ENCODE measurements around the gene CYP2B6.

DNA sequence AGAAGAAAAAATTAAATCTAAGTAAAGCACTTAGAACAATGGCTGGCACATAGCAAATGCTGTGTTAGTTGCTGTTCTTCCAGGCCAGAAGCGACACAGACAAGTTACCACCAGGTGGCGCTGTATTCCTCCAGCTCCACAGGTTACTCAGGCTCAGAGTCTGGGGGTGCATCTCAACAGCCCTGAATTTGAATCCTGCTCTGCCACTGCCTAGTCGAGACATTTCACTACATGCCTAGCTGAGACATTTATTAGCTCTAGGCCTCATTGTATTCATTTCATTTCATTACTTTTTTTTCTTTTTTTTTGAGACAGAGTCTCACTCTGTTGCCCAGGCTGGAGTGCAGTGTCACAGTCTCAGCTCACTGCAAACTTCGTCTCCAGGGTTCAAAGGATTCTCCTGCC, 16.4 kb upstream of the CYP2B6 start:
- TF ChIP-seq, protein P1, sequence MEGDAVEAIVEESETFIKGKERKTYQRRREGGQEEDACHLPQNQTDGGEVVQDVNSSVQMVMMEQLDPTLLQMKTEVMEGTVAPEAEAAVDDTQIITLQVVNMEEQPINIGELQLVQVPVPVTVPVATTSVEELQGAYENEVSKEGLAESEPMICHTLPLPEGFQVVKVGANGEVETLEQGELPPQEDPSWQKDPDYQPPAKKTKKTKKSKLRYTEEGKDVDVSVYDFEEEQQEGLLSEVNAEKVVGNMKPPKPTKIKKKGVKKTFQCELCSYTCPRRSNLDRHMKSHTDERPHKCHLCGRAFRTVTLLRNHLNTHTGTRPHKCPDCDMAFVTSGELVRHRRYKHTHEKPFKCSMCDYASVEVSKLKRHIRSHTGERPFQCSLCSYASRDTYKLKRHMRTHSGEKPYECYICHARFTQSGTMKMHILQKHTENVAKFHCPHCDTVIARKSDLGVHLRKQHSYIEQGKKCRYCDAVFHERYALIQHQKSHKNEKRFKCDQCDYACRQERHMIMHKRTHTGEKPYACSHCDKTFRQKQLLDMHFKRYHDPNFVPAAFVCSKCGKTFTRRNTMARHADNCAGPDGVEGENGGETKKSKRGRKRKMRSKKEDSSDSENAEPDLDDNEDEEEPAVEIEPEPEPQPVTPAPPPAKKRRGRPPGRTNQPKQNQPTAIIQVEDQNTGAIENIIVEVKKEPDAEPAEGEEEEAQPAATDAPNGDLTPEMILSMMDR (conservative IDR thresholded peaks at IDR 0.05; ENCODE audit: low read depth in 2 of 2) = peak; percentile 84 to 94
- no peak for TF ChIP-seq EZH2phosphoT487 (IDR thresholded peaks at IDR 0.05; ENCODE audit: unreplicated experiment)
- TF ChIP-seq STAT1 (IDR thresholded peaks at IDR 0.05; ENCODE audit: unreplicated experiment) = no peak
- no peak for TF ChIP-seq EZH2 (IDR thresholded peaks at IDR 0.05; ENCODE audit: low read depth, unreplicated experiment)
- TF ChIP-seq POLR2AphosphoS5 (IDR thresholded peaks at IDR 0.05; ENCODE audit: low read depth) = no peak
- TF ChIP-seq, protein P2, sequence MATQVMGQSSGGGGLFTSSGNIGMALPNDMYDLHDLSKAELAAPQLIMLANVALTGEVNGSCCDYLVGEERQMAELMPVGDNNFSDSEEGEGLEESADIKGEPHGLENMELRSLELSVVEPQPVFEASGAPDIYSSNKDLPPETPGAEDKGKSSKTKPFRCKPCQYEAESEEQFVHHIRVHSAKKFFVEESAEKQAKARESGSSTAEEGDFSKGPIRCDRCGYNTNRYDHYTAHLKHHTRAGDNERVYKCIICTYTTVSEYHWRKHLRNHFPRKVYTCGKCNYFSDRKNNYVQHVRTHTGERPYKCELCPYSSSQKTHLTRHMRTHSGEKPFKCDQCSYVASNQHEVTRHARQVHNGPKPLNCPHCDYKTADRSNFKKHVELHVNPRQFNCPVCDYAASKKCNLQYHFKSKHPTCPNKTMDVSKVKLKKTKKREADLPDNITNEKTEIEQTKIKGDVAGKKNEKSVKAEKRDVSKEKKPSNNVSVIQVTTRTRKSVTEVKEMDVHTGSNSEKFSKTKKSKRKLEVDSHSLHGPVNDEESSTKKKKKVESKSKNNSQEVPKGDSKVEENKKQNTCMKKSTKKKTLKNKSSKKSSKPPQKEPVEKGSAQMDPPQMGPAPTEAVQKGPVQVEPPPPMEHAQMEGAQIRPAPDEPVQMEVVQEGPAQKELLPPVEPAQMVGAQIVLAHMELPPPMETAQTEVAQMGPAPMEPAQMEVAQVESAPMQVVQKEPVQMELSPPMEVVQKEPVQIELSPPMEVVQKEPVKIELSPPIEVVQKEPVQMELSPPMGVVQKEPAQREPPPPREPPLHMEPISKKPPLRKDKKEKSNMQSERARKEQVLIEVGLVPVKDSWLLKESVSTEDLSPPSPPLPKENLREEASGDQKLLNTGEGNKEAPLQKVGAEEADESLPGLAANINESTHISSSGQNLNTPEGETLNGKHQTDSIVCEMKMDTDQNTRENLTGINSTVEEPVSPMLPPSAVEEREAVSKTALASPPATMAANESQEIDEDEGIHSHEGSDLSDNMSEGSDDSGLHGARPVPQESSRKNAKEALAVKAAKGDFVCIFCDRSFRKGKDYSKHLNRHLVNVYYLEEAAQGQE (IDR thresholded peaks at IDR 0.05; ENCODE audit: unreplicated experiment) = no peak
